Colonic mucosa (tissue), 4 donors: Measurements from ENCODE around the gene LRP11. TPM values are rescaled to one million over a fixed set of nuclear protein-coding genes. Genes with fewer than 3 reads are reported as not detected.
A peak's percentile ranks its signal among the peaks of the same experiment; 100 is the strongest.

Source experiments
- DNase-seq: peaks from one replicate; pipeline ENCODE4 v3.0.0-alpha.2; 2020
- H3K27ac ChIP-seq: fragments of 200-600 bp; one replicate; pipeline ENCODE4 v1.8.0; 2021
- H3K27me3 ChIP-seq: fragments of 200-600 bp; one replicate; pipeline ENCODE4 v1.8.0; 2021
- H3K36me3 ChIP-seq: fragments of 200-600 bp; one replicate; pipeline ENCODE4 v1.8.0; 2021
- H3K4me1 ChIP-seq: fragments of 200-600 bp; one replicate; pipeline ENCODE4 v1.8.0; 2021; ENCODE audit warnings: mild to moderate bottlenecking
- H3K4me3 ChIP-seq: fragments of 200-600 bp; one replicate; pipeline ENCODE4 v1.8.0; 2021
- H3K9ac ChIP-seq, 2 donors: one replicate each; pipeline ENCODE4 v1.7.0; 2013; ENCODE audit warnings: control low read depth in 2 of 2, low read depth in 2 of 2, low read length in 2 of 2
- H3K9me3 ChIP-seq: fragments of 200-600 bp; one replicate; pipeline ENCODE4 v1.8.0; 2021
- CTCF ChIP-seq: fragments of 200-600 bp; IDR thresholded peaks from one replicate; pipeline ENCODE4 v1.8.0; 2022; ENCODE audit warnings: antibody characterized with exemption, mild to moderate bottlenecking
- intact Hi-C: fragments of 100-400 bp; cut with DNase I; formaldehyde crosslinking; loops from one replicate; pipeline ENCODE4 v1.14.1; 2022
- total RNA-seq, 2 donors: library from RNA; stranded (reverse); fragmentation: NEBNext Ultra II Directional in 1 of 2; extraction: Animal tissue kit (Norgen Biotek cat#: 25700) in 1 of 2; gene quantifications; one replicate each; pipeline ENCODE4 v1.2.1, GENCODE V29; 2021
- donor health status: healthy.
- donor health status: DM: no; HTN: no; CAD: no.
- donor health status: DM: no; HTN: no; CAD: no.

Gene LRP11
- total RNA-seq, 2 donors from 2014 or later, result 24.8 to 39.4 TPM

DNA sequence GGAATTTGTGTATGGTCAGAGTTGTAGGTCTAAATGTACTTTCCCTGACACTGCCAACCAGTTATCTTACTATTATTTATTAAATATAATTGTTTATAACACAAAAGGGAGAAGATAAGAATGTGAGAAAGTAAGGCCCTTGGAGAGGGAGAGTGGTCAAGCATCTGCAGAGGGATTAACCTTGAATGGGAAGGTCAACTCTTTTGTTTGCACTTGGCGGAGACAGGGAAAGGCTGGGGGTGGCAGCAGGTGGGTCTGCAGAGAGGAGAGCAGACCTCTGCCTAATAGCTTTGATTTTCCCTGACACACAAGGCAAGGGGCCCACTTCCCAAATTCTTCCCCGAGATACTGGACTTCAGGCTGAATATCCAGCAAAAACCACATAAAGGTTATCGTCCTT lies 4.2 kb downstream of the LRP11 start:
- no peak overlapping the region for H3K27ac ChIP-seq
- no peak for TF ChIP-seq CTCF
- no peak overlapping the region for H3K4me3 ChIP-seq
- H3K9me3 ChIP-seq, result no peaks in the 10 kb centered on the region
- H3K36me3 ChIP-seq, result no peaks in the 10 kb centered on the region
- H3K27me3 ChIP-seq, result no peaks in the 10 kb centered on the region
- H3K4me1 ChIP-seq, result peaks cover 16% of the 10 kb centered on the region
- DNase-seq, result no peak
- intact Hi-C loops, result no loop called here
- no peak overlapping the region for H3K9ac ChIP-seq

- Histone ChIP-seq H3K27ac (no peak overlapping the region), H3K4me1 (peaks cover 19% of the 10 kb centered on the region), H3K9me3 (no peaks in the 10 kb centered on the region), H3K36me3 (no peaks in the 10 kb centered on the region), H3K27me3 (no peaks in the 10 kb centered on the region), H3K9ac (no peak overlapping the region), H3K4me3 (no peak overlapping the region)
- no peak for TF ChIP-seq CTCF
- no peak for DNase-seq
- intact Hi-C loops, result no loop called here
Observed at GRCh38 chr6:149859368-149859767, 4.8 kb downstream of the LRP11 start.

DNA sequence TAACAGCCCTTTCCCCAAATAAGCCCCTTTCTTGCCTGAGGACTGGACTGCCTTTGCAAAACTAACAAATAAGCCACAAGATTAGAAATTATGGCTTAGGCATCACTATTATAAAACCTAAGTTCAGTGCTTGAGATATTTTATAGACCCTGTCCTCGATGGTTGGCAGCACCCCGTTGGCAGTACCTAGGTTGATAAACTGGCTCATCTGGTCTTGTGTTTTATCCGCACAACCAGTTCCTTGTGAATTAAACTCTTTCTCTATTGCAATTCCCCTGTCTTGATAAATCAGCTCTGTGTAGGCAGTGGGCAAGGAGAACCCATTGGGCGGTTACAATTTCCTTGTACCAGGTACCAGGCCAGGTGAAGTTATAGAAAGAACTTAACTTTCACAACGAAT lies 6.6 kb downstream of the LRP11 start:
- Histone ChIP-seq H3K4me1 (peaks cover 19% of the 10 kb centered on the region), H3K9ac (no peak overlapping the region)
- intact Hi-C loops, result no loop called here

GRCh38 chr6:149856256-149856994 lies 7.7 kb downstream of the LRP11 start:
- peaks cover 25% of the 10 kb centered on the region for H3K4me1 ChIP-seq
- H3K27me3 ChIP-seq, result no peaks in the 10 kb centered on the region
- intact Hi-C loops, result no loop called here
- no peak for DNase-seq
- no peak overlapping the region for H3K4me3 ChIP-seq
- H3K27ac ChIP-seq, result no peak overlapping the region
- TF ChIP-seq CTCF, result no peak
- no peaks in the 10 kb centered on the region for H3K36me3 ChIP-seq
- H3K9ac ChIP-seq, result no peak overlapping the region
- H3K9me3 ChIP-seq, result no peaks in the 10 kb centered on the region

More for the DNA sequence above, 6.6 kb downstream of the LRP11 start:
- no peaks in the 10 kb centered on the region for H3K27me3 ChIP-seq
- no peaks in the 10 kb centered on the region for H3K9me3 ChIP-seq
- no peak overlapping the region for H3K4me3 ChIP-seq
- no peak overlapping the region for H3K27ac ChIP-seq
- no peaks in the 10 kb centered on the region for H3K36me3 ChIP-seq
- TF ChIP-seq CTCF, result no peak
- no peak for DNase-seq

DNA sequence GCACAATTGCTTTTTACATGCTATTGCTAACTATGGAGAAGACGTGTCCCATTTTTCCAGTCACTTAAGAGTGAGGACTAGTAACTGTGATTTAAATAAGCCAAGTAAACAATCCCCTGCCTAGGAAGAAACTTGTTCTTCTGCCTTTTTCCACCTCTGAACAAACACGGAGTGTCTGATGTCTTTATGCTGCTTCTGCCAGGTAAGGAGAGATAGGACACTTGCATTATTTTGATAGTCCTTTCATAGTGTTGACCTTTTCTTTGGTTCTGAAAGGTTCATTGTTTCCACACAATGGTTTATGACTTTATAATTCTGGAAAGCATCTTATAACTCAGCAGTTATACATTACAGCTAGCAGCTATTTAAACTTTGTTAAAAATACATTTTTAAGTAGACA lies 8.4 kb downstream of the LRP11 start:
- DNase-seq, result no peak
- no peak for TF ChIP-seq CTCF
- Histone ChIP-seq H3K27me3 (no peaks in the 10 kb centered on the region), H3K9ac (no peak overlapping the region), H3K27ac (peak overlapping the region; percentile 18), H3K36me3 (no peaks in the 10 kb centered on the region), H3K4me1 (peaks cover 25% of the 10 kb centered on the region), H3K9me3 (no peaks in the 10 kb centered on the region), H3K4me3 (no peak overlapping the region)
- intact Hi-C loops, result no loop called here
